Central memory CD8-positive, alpha-beta T cell (primary cell): Measurements from ENCODE around the gene PRDM1.

Source experiments
- ATAC-seq: fragments of 150-1000 bp; cut with Tn5 transposase; replicated peaks from 2 replicates; pipeline ENCODE4 v1.10.0; 2022; ENCODE audit warnings: mild to moderate bottlenecking, moderate FRiP score, moderate number of reproducible peaks; ENCODE audit not compliant: poor library complexity, severe bottlenecking; ENCODE audit errors: extremely low read depth
- DNase-seq, 2 donors: peaks; one replicate each; pipeline ENCODE4 v3.0.0; 2021; ENCODE audit warnings: low spot score in 2 of 2
- H3K27ac Mint-ChIP-seq: one replicate; pipeline ENCODE4 v1.8.0; 2022; ENCODE audit warnings: low read depth, mild to moderate bottlenecking, moderate library complexity, mixed read lengths
- H3K27me3 Mint-ChIP-seq: one replicate; pipeline ENCODE4 v1.8.0; 2022; ENCODE audit warnings: mixed read lengths
- H3K36me3 Mint-ChIP-seq: one replicate; pipeline ENCODE4 v1.8.0; 2022; ENCODE audit warnings: mild to moderate bottlenecking, moderate library complexity, mixed read lengths; ENCODE audit not compliant: insufficient read depth
- H3K4me1 Mint-ChIP-seq: one replicate; pipeline ENCODE4 v1.8.0; 2022; ENCODE audit warnings: mixed read lengths
- H3K4me3 Mint-ChIP-seq: one replicate; pipeline ENCODE4 v1.8.0; 2022; ENCODE audit warnings: mild to moderate bottlenecking, moderate library complexity, mixed read lengths
- H3K9me3 Mint-ChIP-seq: one replicate; pipeline ENCODE4 v1.8.0; 2022; ENCODE audit warnings: mixed read lengths

The PRDM1 gene

DNA sequence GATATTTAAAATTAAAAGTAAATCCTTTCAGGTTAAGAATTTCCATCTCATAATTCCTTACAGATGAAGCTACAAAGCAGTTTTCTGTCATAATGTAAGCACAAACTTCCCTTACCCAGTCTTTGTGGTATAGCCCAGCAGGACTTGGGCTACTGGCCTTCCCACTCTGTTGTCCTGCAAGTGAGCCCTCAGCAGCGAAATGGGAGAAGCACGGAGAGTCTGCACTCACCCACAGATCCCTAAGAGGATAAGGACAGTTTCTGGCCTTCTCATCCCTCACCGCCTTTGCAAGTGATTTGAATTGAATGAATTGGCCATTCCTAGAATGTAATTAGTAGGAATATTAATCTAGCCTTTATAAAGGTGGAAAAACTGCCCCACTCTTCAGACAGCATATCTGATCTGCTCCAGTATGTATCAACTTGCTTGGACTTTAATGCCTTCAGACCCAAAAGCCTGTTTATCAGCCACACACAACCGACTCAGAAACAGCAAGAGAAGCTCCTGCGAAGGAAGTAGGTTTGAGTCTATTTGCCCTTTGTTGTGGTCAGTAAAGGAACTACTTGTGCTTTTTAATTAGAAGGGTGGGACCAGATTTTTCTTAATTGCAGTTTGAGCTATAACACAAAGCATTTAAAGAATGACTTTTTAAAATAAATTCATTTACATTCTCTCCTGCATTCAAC lies 29.9 kb upstream of the PRDM1 start:
- H3K27ac Mint-ChIP-seq: no peak overlapping the region
- peaks cover 15% of the 10 kb centered on the region for H3K4me1 Mint-ChIP-seq
- no peaks in the 10 kb centered on the region for H3K9me3 Mint-ChIP-seq
- H3K27me3 Mint-ChIP-seq: no peaks in the 10 kb centered on the region
- peak overlapping the region; percentile 36 for H3K4me3 Mint-ChIP-seq
- DNase-seq (no peak), ATAC-seq (peak; percentile 92)
- H3K36me3 Mint-ChIP-seq: no peaks in the 10 kb centered on the region

GRCh38 chr6:106056746-106057390 lies 29.3 kb upstream of the PRDM1 start:
- Mint-ChIP-seq H3K4me3 (peak overlapping the region; percentile 36), H3K27ac (no peak overlapping the region), H3K4me1 (peaks cover 15% of the 10 kb centered on the region), H3K36me3 (no peaks in the 10 kb centered on the region), H3K9me3 (no peaks in the 10 kb centered on the region), H3K27me3 (no peaks in the 10 kb centered on the region)
- DNase-seq (no peak), ATAC-seq (no peak)

DNA sequence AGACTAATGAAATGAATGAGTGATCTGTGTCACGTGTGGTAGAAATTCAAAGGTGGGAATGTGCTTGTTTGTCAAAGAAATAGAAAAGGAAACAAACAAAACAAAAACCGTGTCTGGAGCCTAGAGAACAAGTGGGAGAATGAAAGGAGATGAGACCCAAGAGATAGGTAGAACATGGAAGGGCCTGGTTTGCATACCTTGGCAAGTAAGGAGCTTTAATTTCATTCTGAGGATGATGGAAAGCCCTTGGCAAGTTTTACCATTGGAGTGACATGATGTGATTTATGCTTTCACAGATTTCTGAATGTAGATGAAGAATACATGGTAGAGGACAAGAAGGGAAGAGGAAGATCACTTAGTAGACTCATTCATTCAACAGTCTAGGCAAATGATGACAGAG lies 26.8 kb upstream of the PRDM1 start:
- Mint-ChIP-seq H3K36me3 (peaks cover 3% of the 10 kb centered on the region), H3K27me3 (no peaks in the 10 kb centered on the region), H3K4me3 (no peak overlapping the region), H3K4me1 (peaks cover 15% of the 10 kb centered on the region), H3K9me3 (no peaks in the 10 kb centered on the region), H3K27ac (no peak overlapping the region)
- DNase-seq: no peak
- ATAC-seq: no peak

GRCh38 chr6:106060167-106060566 lies 26.0 kb upstream of the PRDM1 start:
- no peak overlapping the region for H3K4me3 Mint-ChIP-seq
- H3K27me3 Mint-ChIP-seq: no peaks in the 10 kb centered on the region
- no peaks in the 10 kb centered on the region for H3K9me3 Mint-ChIP-seq
- H3K27ac Mint-ChIP-seq: no peak overlapping the region
- ATAC-seq (no peak), DNase-seq (no peak)
- H3K4me1 Mint-ChIP-seq: peaks cover 15% of the 10 kb centered on the region
- H3K36me3 Mint-ChIP-seq: peaks cover 3% of the 10 kb centered on the region

- no peak for ATAC-seq
- H3K36me3 Mint-ChIP-seq: peaks cover 3% of the 10 kb centered on the region
- H3K4me1 Mint-ChIP-seq: no peaks in the 10 kb centered on the region
- no peak for DNase-seq
- H3K27me3 Mint-ChIP-seq: no peaks in the 10 kb centered on the region
- no peak overlapping the region for H3K4me3 Mint-ChIP-seq
- no peak overlapping the region for H3K27ac Mint-ChIP-seq
- no peaks in the 10 kb centered on the region for H3K9me3 Mint-ChIP-seq
Observed at GRCh38 chr6:106063448-106063850, 22.7 kb upstream of the PRDM1 start.

GRCh38 chr6:106064142-106064541 lies 22.0 kb upstream of the PRDM1 start:
- ATAC-seq: no peak
- H3K9me3 Mint-ChIP-seq: no peaks in the 10 kb centered on the region
- no peaks in the 10 kb centered on the region for H3K27me3 Mint-ChIP-seq
- H3K27ac Mint-ChIP-seq: no peak overlapping the region
- no peaks in the 10 kb centered on the region for H3K4me1 Mint-ChIP-seq
- H3K4me3 Mint-ChIP-seq: no peak overlapping the region
- peaks cover 3% of the 10 kb centered on the region for H3K36me3 Mint-ChIP-seq
- DNase-seq: no peak

- Mint-ChIP-seq H3K4me3 (no peak overlapping the region), H3K4me1 (no peaks in the 10 kb centered on the region), H3K9me3 (no peaks in the 10 kb centered on the region), H3K36me3 (peaks cover 3% of the 10 kb centered on the region), H3K27ac (no peak overlapping the region), H3K27me3 (no peaks in the 10 kb centered on the region)
- DNase-seq (no peak), ATAC-seq (no peak)
Observed at GRCh38 chr6:106064756-106065155, 21.4 kb upstream of the PRDM1 start.

GRCh38 chr6:106066989-106067388 lies 19.1 kb upstream of the PRDM1 start:
- Mint-ChIP-seq H3K27me3 (no peaks in the 10 kb centered on the region), H3K27ac (no peak overlapping the region), H3K4me1 (no peaks in the 10 kb centered on the region), H3K4me3 (no peak overlapping the region), H3K36me3 (peaks cover 3% of the 10 kb centered on the region), H3K9me3 (no peaks in the 10 kb centered on the region)
- DNase-seq (no peak), ATAC-seq (no peak)

- H3K9me3 Mint-ChIP-seq: no peaks in the 10 kb centered on the region
- no peaks in the 10 kb centered on the region for H3K36me3 Mint-ChIP-seq
- H3K4me1 Mint-ChIP-seq: no peaks in the 10 kb centered on the region
- no peak overlapping the region for H3K27ac Mint-ChIP-seq
- DNase-seq: no peak
- H3K4me3 Mint-ChIP-seq: no peak overlapping the region
- H3K27me3 Mint-ChIP-seq: no peaks in the 10 kb centered on the region
- no peak for ATAC-seq
Observed at GRCh38 chr6:106069478-106069877, 16.7 kb upstream of the PRDM1 start.

- Mint-ChIP-seq H3K36me3 (no peaks in the 10 kb centered on the region), H3K27me3 (no peaks in the 10 kb centered on the region), H3K4me3 (no peak overlapping the region), H3K27ac (no peak overlapping the region), H3K4me1 (no peaks in the 10 kb centered on the region), H3K9me3 (no peaks in the 10 kb centered on the region)
- DNase-seq (no peak), ATAC-seq (no peak)
Observed at GRCh38 chr6:106070636-106071035, 15.5 kb upstream of the PRDM1 start.

GRCh38 chr6:106072501-106073090 lies 13.5 kb upstream of the PRDM1 start:
- no peak for ATAC-seq
- H3K36me3 Mint-ChIP-seq: no peaks in the 10 kb centered on the region
- H3K9me3 Mint-ChIP-seq: no peaks in the 10 kb centered on the region
- no peak overlapping the region for H3K4me3 Mint-ChIP-seq
- H3K27me3 Mint-ChIP-seq: no peaks in the 10 kb centered on the region
- no peak overlapping the region for H3K27ac Mint-ChIP-seq
- no peak for DNase-seq
- H3K4me1 Mint-ChIP-seq: no peaks in the 10 kb centered on the region

- H3K36me3 Mint-ChIP-seq: no peaks in the 10 kb centered on the region
- ATAC-seq: no peak
Observed at GRCh38 chr6:106074146-106074545, 12.0 kb upstream of the PRDM1 start.

GRCh38 chr6:106076139-106076538 lies 10.0 kb upstream of the PRDM1 start:
- Mint-ChIP-seq H3K4me3 (no peak overlapping the region), H3K27me3 (no peaks in the 10 kb centered on the region), H3K9me3 (no peaks in the 10 kb centered on the region), H3K4me1 (no peaks in the 10 kb centered on the region), H3K36me3 (no peaks in the 10 kb centered on the region), H3K27ac (no peak overlapping the region)
- DNase-seq (no peak), ATAC-seq (no peak)

More at GRCh38 chr6:106074146-106074545, 12.0 kb upstream of the PRDM1 start:
- H3K4me3 Mint-ChIP-seq: no peak overlapping the region
- no peak overlapping the region for H3K27ac Mint-ChIP-seq
- H3K4me1 Mint-ChIP-seq: no peaks in the 10 kb centered on the region
- no peak for DNase-seq
- H3K9me3 Mint-ChIP-seq: no peaks in the 10 kb centered on the region
- H3K27me3 Mint-ChIP-seq: no peaks in the 10 kb centered on the region
